ENCODE results near the gene CDC25C. TPM values are rescaled to one million over a fixed set of nuclear protein-coding genes. Genes with fewer than 3 reads are reported as not detected.

The CDC25C gene
- total RNA-seq, 2 experiments from 2014 or later, result 19.1 to 19.2 TPM

GRCh38 chr5:138354926-138355378, 23.3 kb upstream of the CDC25C start:
- Mint-ChIP-seq H3K4me3 (peak overlapping the region; percentile 91), H3K9me3 (peaks cover 12% of the 10 kb centered on the region), H3K27me3 (no peaks in the 10 kb centered on the region), H3K27ac (peak overlapping the region; percentile 91), H3K4me1 (ENCODE audit: low read depth) (peaks cover 36% of the 10 kb centered on the region), H3K36me3 (peaks cover 13% of the 10 kb centered on the region)
- CTCF ChIA-PET, result interaction anchor here (1.2 to 5.8 kb wide), 7 partner anchors 15 to 144 kb away, joined by 4 to 192 read pairs (median 29); partner anchors contain the start of genes CDC25C and FAM53C
- intact Hi-C loops (cut with micrococcal nuclease), result loop anchor here (1.0 to 10.0 kb wide), 5 partner anchors 24 to 320 kb away; partner anchors contain the start of genes BRD8, CDC25C, ETF1 and FAM13B
- POLR2A ChIA-PET, result interaction anchor here (0.7 to 8.9 kb wide), 4 partner anchors 16 to 188 kb away, joined by 6 to 105 read pairs (median 21); partner anchors contain the start of genes CDC25C, EGR1, ETF1 and FAM53C
- DNase-seq, result peak; percentile 79

- H3K27me3 Mint-ChIP-seq, result no peaks in the 10 kb centered on the region
- H3K4me3 Mint-ChIP-seq, result peak overlapping the region; percentile 91
- CTCF ChIA-PET, result interaction anchor here (1.2 to 5.8 kb wide), 12 partner anchors 9 to 143 kb away, joined by 3 to 192 read pairs (median 8); partner anchors contain the start of genes CDC25C and FAM53C
- POLR2A ChIA-PET, result interaction anchor here (0.7 to 8.9 kb wide), 7 partner anchors 14 to 189 kb away, joined by 3 to 105 read pairs (median 4); partner anchors contain the start of genes CDC25C, ETF1 and FAM53C
- intact Hi-C loops (cut with micrococcal nuclease), result loop anchor here (5.0 to 10.0 kb wide), 2 partner anchors 53 to 320 kb away; partner anchors contain the start of gene FAM13B
- no peak for DNase-seq
- H3K9me3 Mint-ChIP-seq, result peaks cover 12% of the 10 kb centered on the region
- H3K36me3 Mint-ChIP-seq, result peaks cover 13% of the 10 kb centered on the region
- peaks cover 31% of the 10 kb centered on the region for H3K4me1 Mint-ChIP-seq (ENCODE audit: low read depth)
- peak overlapping the region; percentile 91 for H3K27ac Mint-ChIP-seq
Observed at GRCh38 chr5:138354387-138354786, 22.8 kb upstream of the CDC25C start.

- CTCF ChIA-PET, result interaction anchor here (0.6 to 5.8 kb wide), 29 partner anchors 9 to 318 kb away, joined by 3 to 192 read pairs (median 5); partner anchors contain the start of genes BRD8, CDC23, CDC25C and EGR1
- peaks cover 13% of the 10 kb centered on the region for H3K36me3 Mint-ChIP-seq
- no peaks in the 10 kb centered on the region for H3K27me3 Mint-ChIP-seq
- peaks cover 12% of the 10 kb centered on the region for H3K9me3 Mint-ChIP-seq
- H3K27ac Mint-ChIP-seq, result peak overlapping the region; percentile 91
- peak overlapping the region; percentile 91 for H3K4me3 Mint-ChIP-seq
- POLR2A ChIA-PET, result interaction anchor here (0.6 to 8.9 kb wide), 11 partner anchors 9 to 190 kb away, joined by 3 to 105 read pairs (median 4); partner anchors contain the start of genes CDC23, CDC25C, EGR1 and ETF1
- intact Hi-C loops (cut with micrococcal nuclease), result loop anchor here (5.0 to 10.0 kb wide), 2 partner anchors 54 to 319 kb away; partner anchors contain the start of gene FAM13B
- peaks cover 30% of the 10 kb centered on the region for H3K4me1 Mint-ChIP-seq (ENCODE audit: low read depth)
- no peak for DNase-seq
Observed at GRCh38 chr5:138353560-138354080, 22.0 kb upstream of the CDC25C start.

GRCh38 chr5:138352722-138353559, 21.3 kb upstream of the CDC25C start:
- Mint-ChIP-seq H3K27ac (peak overlapping the region; percentile 91), H3K36me3 (peaks cover 13% of the 10 kb centered on the region), H3K27me3 (no peaks in the 10 kb centered on the region), H3K4me3 (peak overlapping the region; percentile 91), H3K4me1 (ENCODE audit: low read depth) (peaks cover 30% of the 10 kb centered on the region), H3K9me3 (peaks cover 12% of the 10 kb centered on the region)
- peak; percentile 77 for DNase-seq
- ChIA-PET CTCF (interaction anchor here (0.6 to 5.8 kb wide), 55 partner anchors 8 to 598 kb away, joined by 3 to 192 read pairs (median 4); partner anchors contain the start of genes BRD8, CDC23, CDC25C and EGR1), POLR2A (interaction anchor here (0.6 to 8.9 kb wide), 11 partner anchors 8 to 190 kb away, joined by 3 to 105 read pairs (median 4); partner anchors contain the start of genes CDC23, CDC25C, EGR1 and ETF1)
- intact Hi-C loops (cut with micrococcal nuclease), result loop anchor here (1.0 to 10.0 kb wide), 4 partner anchors 15 to 318 kb away; partner anchors contain the start of genes CDC23, FAM13B and FAM53C

- intact Hi-C loops (cut with micrococcal nuclease), result loop anchor here (1.0 to 10.0 kb wide), 4 partner anchors 14 to 317 kb away; partner anchors contain the start of genes CDC23, FAM13B and FAM53C
- Mint-ChIP-seq H3K36me3 (peaks cover 20% of the 10 kb centered on the region), H3K4me3 (peak within 1 kb of the TSS; percentile 91), H3K27ac (peak within 1 kb of the TSS; percentile 91), H3K9me3 (peaks cover 12% of the 10 kb centered on the region), H3K4me1 (ENCODE audit: low read depth) (peaks cover 30% of the 10 kb centered on the region), H3K27me3 (no peaks in the 10 kb centered on the region)
- peak; percentile 95 for DNase-seq
- ChIA-PET POLR2A (interaction anchor here (0.9 to 8.9 kb wide), 7 partner anchors 13 to 191 kb away, joined by 4 to 105 read pairs (median 7); partner anchors contain the start of genes CDC23, CDC25C, EGR1 and ETF1), CTCF (interaction anchor here (0.7 to 5.8 kb wide), 50 partner anchors 8 to 597 kb away, joined by 3 to 192 read pairs (median 4); partner anchors contain the start of genes CDC23, CDC25C, EGR1 and ETF1)
Observed at GRCh38 chr5:138352071-138352721, 20.6 kb upstream of the CDC25C start, which contains the start of gene KDM3B. Gene KDM3B, plus strand, starts transcription at chr5:138352685. Its CDS starts 111 bp downstream, at chr5:138352796.

- Mint-ChIP-seq H3K4me3 (peak overlapping the region; percentile 43), H3K27me3 (no peaks in the 10 kb centered on the region), H3K36me3 (peaks cover 26% of the 10 kb centered on the region), H3K4me1 (ENCODE audit: low read depth) (peaks cover 27% of the 10 kb centered on the region), H3K9me3 (peaks cover 12% of the 10 kb centered on the region), H3K27ac (peak overlapping the region; percentile 63)
- ChIA-PET POLR2A (interaction anchor here (0.9 to 8.9 kb wide), 4 partner anchors 13 to 192 kb away, joined by 4 to 105 read pairs (median 12); partner anchors contain the start of genes CDC25C, EGR1, ETF1 and FAM53C), CTCF (interaction anchor here (0.7 to 5.8 kb wide), 29 partner anchors 10 to 316 kb away, joined by 3 to 192 read pairs (median 6); partner anchors contain the start of genes CDC23, CDC25C, EGR1 and ETF1)
- intact Hi-C loops (cut with micrococcal nuclease), result loop anchor here (5.0 to 10.0 kb wide), 2 partner anchors 56 to 317 kb away; partner anchors contain the start of gene FAM13B
- DNase-seq, result no peak
Observed at GRCh38 chr5:138351517-138351916, 19.9 kb upstream of the CDC25C start.

- ChIA-PET CTCF (interaction anchor here (1.0 to 5.8 kb wide), 11 partner anchors 11 to 171 kb away, joined by 3 to 192 read pairs (median 7); partner anchors contain the start of genes CDC25C, FAM53C and KIF20A), POLR2A (interaction anchor here (1.0 to 8.9 kb wide), 2 partner anchors 12 to 19 kb away, joined by 4 to 105 read pairs; partner anchors contain the start of genes CDC25C and FAM53C)
- intact Hi-C loops (cut with micrococcal nuclease), result loop anchor here (5.0 to 10.0 kb wide), 2 partner anchors 56 to 316 kb away; partner anchors contain the start of gene FAM13B
- Mint-ChIP-seq H3K27ac (no peak overlapping the region), H3K9me3 (peaks cover 12% of the 10 kb centered on the region), H3K36me3 (peaks cover 26% of the 10 kb centered on the region), H3K4me3 (no peak overlapping the region), H3K27me3 (no peaks in the 10 kb centered on the region), H3K4me1 (ENCODE audit: low read depth) (peaks cover 24% of the 10 kb centered on the region)
- DNase-seq, result no peak
Observed at GRCh38 chr5:138351056-138351455, 19.5 kb upstream of the CDC25C start.

GRCh38 chr5:138350563-138350890, 18.9 kb upstream of the CDC25C start:
- Mint-ChIP-seq H3K4me1 (ENCODE audit: low read depth) (peaks cover 20% of the 10 kb centered on the region), H3K27me3 (no peaks in the 10 kb centered on the region), H3K4me3 (no peak overlapping the region), H3K36me3 (peaks cover 29% of the 10 kb centered on the region), H3K9me3 (peaks cover 12% of the 10 kb centered on the region), H3K27ac (peak overlapping the region; percentile 0)
- intact Hi-C loops (cut with micrococcal nuclease), result loop anchor here (5.0 to 10.0 kb wide), 2 partner anchors 57 to 316 kb away; partner anchors contain the start of gene FAM13B
- ChIA-PET CTCF (interaction anchor here (0.6 to 5.8 kb wide), 5 partner anchors 13 to 199 kb away, joined by 3 to 113 read pairs (median 4); partner anchors contain the start of genes CDC25C and FAM53C), POLR2A (interaction anchor here (1.0 to 8.9 kb wide), 2 partner anchors 12 to 19 kb away, joined by 4 to 105 read pairs; partner anchors contain the start of genes CDC25C and FAM53C)
- no peak for DNase-seq

GRCh38 chr5:138349852-138350562, 18.4 kb upstream of the CDC25C start:
- Mint-ChIP-seq H3K4me1 (ENCODE audit: low read depth) (peaks cover 15% of the 10 kb centered on the region), H3K4me3 (no peak overlapping the region), H3K27ac (peak overlapping the region; percentile 33), H3K27me3 (no peaks in the 10 kb centered on the region), H3K36me3 (peaks cover 34% of the 10 kb centered on the region), H3K9me3 (peaks cover 12% of the 10 kb centered on the region)
- CTCF ChIA-PET, result interaction anchor here (0.6 to 5.8 kb wide), 4 partner anchors 12 to 199 kb away, joined by 3 to 113 read pairs (median 4); partner anchors contain the start of genes CDC25C and FAM53C
- DNase-seq, result no peak
- POLR2A ChIA-PET, result interaction anchor here (8.9 kb wide), 1 partner anchor 11 kb away, joined by 105 read pairs; the partner anchor contains the start of gene FAM53C
- intact Hi-C loops (cut with micrococcal nuclease), result loop anchor here (5.0 to 10.0 kb wide), 2 partner anchors 57 to 315 kb away; partner anchors contain the start of gene FAM13B

All from activated CD4-positive, alpha-beta memory T cell treated with anti-CD3 and anti-CD28 coated beads for 36 hours (primary cell).